K562 (cell line): ENCODE measurements around the gene SLC7A10. TPM values are rescaled to one million over a fixed set of nuclear protein-coding genes. Genes with fewer than 3 reads are reported as not detected.

Experiments used
- ATAC-seq: fragments of 200-7000 bp; cut with Tn5 transposase; 3 replicates; pipeline ENCODE4 v1.9.1; 2020; ENCODE audit warnings: moderate library complexity
- BruUV-seq: library from RNA; stranded (reverse); fragments of 400-500 nt; replicated peaks from 2 replicates; lab custom pipeline; 2021; lab: Mats Ljungman, UMichigan
- CTCF ChIA-PET: fragments of 300-600 bp; formaldehyde crosslinking; extraction: SDS; loops from one replicate; lab custom pipeline; 2021; ENCODE audit warnings: low intra/inter-chr PET ratio; lab: Yijun Ruan, JAX
- POLR2A ChIA-PET: fragments of 300-600, 350-650 bp; sonication (Branson Sonifier 250); formaldehyde crosslinking; extraction: SDS; loops from one replicate; lab custom pipeline; 2021; ENCODE audit warnings: antibody characterized with exemption, inconsistent platforms; lab: Yijun Ruan, JAX
- DNase-seq, 4 experiments: peaks; one replicate each; pipeline versions ENCODE4 v3.0.0 to v3.0.0-alpha.2; 2011 to 2018; ENCODE audit warnings: low spot score in 3 of 4, mixed read lengths in 3 of 4; ENCODE audit errors: extremely low read depth in 1 of 4
- FAIRE-seq: peaks from 2 replicates; lab custom pipeline; 2011; peaks lifted over from hg19 to GRCh38; lab: Jason Lieb, UNC
- H2AFZ ChIP-seq: 2 replicates; pipeline ENCODE4 v1.6.0; 2011; ENCODE audit warnings: low read depth, low read length, control low read depth, inconsistent platforms
- H3K27ac ChIP-seq: fragments of 200-600 bp; 3 replicates; pipeline ENCODE4 v1.8.0; 2011; ENCODE audit warnings: low read depth, mild to moderate bottlenecking, control low read depth, inconsistent platforms, low read length, moderate library complexity, mixed read lengths; ENCODE audit errors: extremely low read depth
- H3K27me3 ChIP-seq, 2 experiments: fragments of 300-600 bp in 1 of 2; 2 replicates in 1 of 2; 3 replicates in 1 of 2; pipeline versions ENCODE4 v1.6.0 to v1.8.0; 2011; ENCODE audit warnings: inconsistent platforms in 2 of 2, low read length in 2 of 2, mild to moderate bottlenecking in 1 of 2, mixed read lengths in 1 of 2, moderate library complexity in 1 of 2; ENCODE audit not compliant: control insufficient read depth in 2 of 2, insufficient read depth in 2 of 2
- H3K36me3 ChIP-seq: fragments of 300-600 bp; 3 replicates; pipeline ENCODE4 v1.8.0; 2011; ENCODE audit warnings: mild to moderate bottlenecking, low read length, inconsistent platforms; ENCODE audit not compliant: control insufficient read depth, insufficient read depth
- H3K4me1 ChIP-seq, 2 experiments: fragments of 200-600 bp in 1 of 2; replicated peaks in 1 of 2; 2 replicates in 1 of 2; 3 replicates in 1 of 2; pipeline versions ENCODE4 v1.5.1 to v1.8.0; 2011; ENCODE audit warnings: inconsistent platforms in 2 of 2, low read length in 2 of 2, mild to moderate bottlenecking in 1 of 2, mixed read lengths in 1 of 2, moderate library complexity in 1 of 2; ENCODE audit not compliant: control insufficient read depth in 2 of 2, insufficient read depth in 2 of 2
- H3K4me2 ChIP-seq: 2 replicates; pipeline ENCODE4 v1.6.1; 2011; ENCODE audit warnings: low read length, control low read depth, inconsistent platforms, mixed read lengths; ENCODE audit not compliant: insufficient read depth
- H3K4me3 ChIP-seq: fragments of 200-600 bp; sonication (generic), shearing (Covaris generic); 2 replicates; pipeline ENCODE4 v1.5.1; 2016; ENCODE audit warnings: control low read depth, inconsistent platforms
- H3K79me2 ChIP-seq: fragments of 200-600 bp; 3 replicates; pipeline ENCODE4 v1.8.0; 2011; ENCODE audit warnings: low read length, inconsistent platforms; ENCODE audit not compliant: control insufficient read depth, insufficient read depth
- H3K9ac ChIP-seq, 2 experiments: 2 replicates each; pipeline versions ENCODE4 v1.6.0 to v1.6.1; 2011; ENCODE audit warnings: low read depth in 2 of 2, low read length in 2 of 2, control low read depth in 1 of 2, inconsistent platforms in 1 of 2, mild to moderate bottlenecking in 1 of 2, mixed read lengths in 1 of 2; ENCODE audit not compliant: insufficient read depth in 1 of 2
- H3K9me1 ChIP-seq: one replicate; pipeline ENCODE4 v1.6.0; 2011; ENCODE audit warnings: inconsistent platforms, mild to moderate bottlenecking, low read length, moderate library complexity; ENCODE audit not compliant: control insufficient read depth, insufficient read depth
- H3K9me3 ChIP-seq: replicated peaks from 2 replicates; pipeline ENCODE4 v1.5.1; 2011; ENCODE audit warnings: low read depth, low read length, inconsistent platforms; ENCODE audit not compliant: control insufficient read depth, insufficient read depth
- H4K20me1 ChIP-seq: replicated peaks from 2 replicates; pipeline ENCODE4 v1.6.1; 2011; ENCODE audit warnings: low read length, inconsistent platforms, mixed read lengths; ENCODE audit not compliant: control insufficient read depth, insufficient read depth
- ARNT ChIP-seq, 2 experiments: fragments of 450-650 bp; IDR thresholded peaks; 2 replicates each; pipeline ENCODE4 v1.6.1; 2016; ENCODE audit warnings: mild to moderate bottlenecking in 1 of 2
- BACH1 ChIP-seq: fragments of 200-800 bp; sonication (Bioruptor generic); IDR thresholded peaks from 2 replicates; pipeline ENCODE4 v1.6.1; 2016; ENCODE audit warnings: missing genetic modification characterization, missing compliant biosample characterization
- CBX1 ChIP-seq: sonication (generic); IDR thresholded peaks from 2 replicates; pipeline ENCODE4 v1.6.1; 2016; ENCODE audit warnings: antibody characterized with exemption, low read depth, mild to moderate bottlenecking
- COPS2 ChIP-seq: fragments of 450-650 bp; conservative IDR thresholded peaks from 2 replicates; pipeline ENCODE4 v1.6.1; 2016; ENCODE audit warnings: mild to moderate bottlenecking, moderate library complexity
- HDGF ChIP-seq: fragments of 450-650 bp; IDR thresholded peaks from 2 replicates; pipeline ENCODE4 v1.6.1; 2016
- ILK ChIP-seq: fragments of 450-650 bp; IDR thresholded peaks from 2 replicates; pipeline ENCODE4 v1.6.1; 2016; ENCODE audit warnings: missing genetic modification characterization, low read depth, mild to moderate bottlenecking, missing compliant biosample characterization, moderate library complexity, borderline replicate concordance
- MEF2A ChIP-seq: IDR thresholded peaks from 2 replicates; pipeline ENCODE4 v1.6.1; 2011; ENCODE audit warnings: low read depth, mild to moderate bottlenecking, low read length, moderate library complexity; ENCODE audit not compliant: control insufficient read depth
- NBN ChIP-seq: fragments of 450-650 bp; IDR thresholded peaks from 2 replicates; pipeline ENCODE4 v1.6.1; 2016; ENCODE audit warnings: low read depth, mild to moderate bottlenecking
- NFIC ChIP-seq: fragments of 450-650 bp; IDR thresholded peaks from 2 replicates; pipeline ENCODE4 v1.6.1; 2017; ENCODE audit warnings: mild to moderate bottlenecking, inconsistent platforms
- PPARD ChIP-seq: fragments of 250-450 bp; sonication (Bioruptor Pico); IDR thresholded peaks from 2 replicates; pipeline ENCODE4 v1.8.0; 2022; ENCODE audit warnings: inconsistent platforms, mild to moderate bottlenecking, moderate library complexity
- RBM15 ChIP-seq: fragments of 200-400 bp; formaldehyde crosslinking; IDR thresholded peaks from 2 replicates; pipeline ENCODE4 v1.6.1; 2018; ENCODE audit warnings: mild to moderate bottlenecking, low read length, moderate library complexity; ENCODE audit not compliant: insufficient read depth
- RBM17 ChIP-seq: fragments of 200-400 bp; formaldehyde crosslinking; IDR thresholded peaks from 2 replicates; pipeline ENCODE4 v1.6.1; 2017; ENCODE audit warnings: low read depth, mild to moderate bottlenecking, low read length, borderline replicate concordance
- ZNF121 ChIP-seq: sonication (generic); formaldehyde crosslinking; conservative IDR thresholded peaks from 2 replicates; pipeline ENCODE4 v1.8.0; 2022; ENCODE audit warnings: missing genetic modification reagents
- ZNF133 ChIP-seq: fragments of 250-450 bp; sonication (Bioruptor Pico); IDR thresholded peaks from 2 replicates; pipeline ENCODE4 v1.4.0; 2020; ENCODE audit warnings: mild to moderate bottlenecking
- WGBS: fragments of 100-300 bp; shearing (Covaris generic); methylation state at CpG from one replicate; pipeline ENCODE4 v1.1.6; 2016; ENCODE audit warnings: low coverage, mixed read lengths; ENCODE audit not compliant: insufficient coverage; ENCODE audit errors: missing lambda C conversion rate; 5-methylcytosine and 5-hydroxymethylcytosine counted together
- in situ Hi-C: fragments of 300-500 bp; cut with MboI; formaldehyde crosslinking; loops from 4 replicates; pipeline ENCODE4 v1.15.0; 2018; ENCODE audit warnings: inconsistent platforms, mixed read lengths
- intact Hi-C: fragments of 100-400 bp; cut with micrococcal nuclease; formaldehyde crosslinking; loops from 2 replicates; pipeline ENCODE4 v1.14.2; 2022
- polyA plus RNA-seq, 8 experiments: library from polyadenylated mRNA; depleted of rRNA in 4 of 8; stranded (reverse) in 5 of 8; unstranded in 3 of 8; fragments of >200 nt; fragmentation: Nextera tagmentation in 2 of 8; fragmentation: Illumina TruSeq in 1 of 8; extraction: Ambion mirVana in 2 of 8; extraction: Trizol in 1 of 8; gene quantifications; 2 replicates each; pipeline versions ENCODE4 v1.2.1 to v1.2.3, GENCODE V29; 2011 to 2014; ENCODE audit warnings: inconsistent platforms in 1 of 8, missing spikeins in 1 of 8
- total RNA-seq, 7 experiments: library from RNA; depleted of rRNA in 6 of 7; stranded (reverse); fragments of >200 nt in 6 of 7; fragmentation: Illumina TruSeq in 2 of 7; extraction: Trizol in 2 of 7; gene quantifications; 2 replicates each; pipeline versions ENCODE4 v1.2.1 to v1.2.3, GENCODE V29; 2011 to 2021; ENCODE audit warnings: low replicate concordance in 1 of 7

SLC7A10 gene
- total and polyA plus RNA-seq, 9 of the 15 experiments (the other 6 are each of a cell fraction or from before 2014, with no cell fraction given) = 0.07 TPM; not detected in 8

GRCh38 chr19:33252418-33252962 is 26.8 kb upstream of the SLC7A10 start:
- Histone ChIP-seq H3K4me2 (no peak overlapping the region), H3K27ac (no peak overlapping the region), H3K9ac (no peak overlapping the region), H3K4me1 (peaks cover 0 to 19% of the 10 kb centered on the region in 2 experiments; a peak in 2 of 5 replicates), H3K4me3 (no peak overlapping the region), H3K27me3 (peaks cover 2 to 36% of the 10 kb centered on the region in 2 experiments; a peak in 2 of 5 replicates), H3K36me3 (no peaks in the 10 kb centered on the region), H2AFZ (no peak overlapping the region), H4K20me1 (no peaks in the 10 kb centered on the region), H3K79me2 (no peaks in the 10 kb centered on the region)
- intact Hi-C loops = no loop called here
- POLR2A ChIA-PET = interaction anchor here (0.7 kb wide), 1 partner anchor 415 kb away, joined by 4 read pairs; no protein-coding TSS in a partner anchor
- in situ Hi-C loops = no loop called here
- no peak for TF ChIP-seq RBM17
- TF ChIP-seq ZNF121 (CRISPR knock-in tag) = peak; percentile 39; the same call in 1 of the 2 replicates
- TF ChIP-seq, all 486 proteins: peak for 1
- DNase-seq = no peak
- BruUV-seq = no TSS peak
- WGBS = 0% methylated on average over 4 of the region's 4 CpGs
- no peak for FAIRE-seq
- ATAC-seq = no peak
- Histone ChIP-seq H3K9me3 (peaks cover 3% of the 10 kb centered on the region; the same call in 1 of the 2 replicates), H3K9me1 (no peaks in the 10 kb centered on the region)
- CTCF ChIA-PET = interaction anchor here (0.9 kb wide), 1 partner anchor 31 kb away, joined by 3 read pairs; no protein-coding TSS in a partner anchor

DNA sequence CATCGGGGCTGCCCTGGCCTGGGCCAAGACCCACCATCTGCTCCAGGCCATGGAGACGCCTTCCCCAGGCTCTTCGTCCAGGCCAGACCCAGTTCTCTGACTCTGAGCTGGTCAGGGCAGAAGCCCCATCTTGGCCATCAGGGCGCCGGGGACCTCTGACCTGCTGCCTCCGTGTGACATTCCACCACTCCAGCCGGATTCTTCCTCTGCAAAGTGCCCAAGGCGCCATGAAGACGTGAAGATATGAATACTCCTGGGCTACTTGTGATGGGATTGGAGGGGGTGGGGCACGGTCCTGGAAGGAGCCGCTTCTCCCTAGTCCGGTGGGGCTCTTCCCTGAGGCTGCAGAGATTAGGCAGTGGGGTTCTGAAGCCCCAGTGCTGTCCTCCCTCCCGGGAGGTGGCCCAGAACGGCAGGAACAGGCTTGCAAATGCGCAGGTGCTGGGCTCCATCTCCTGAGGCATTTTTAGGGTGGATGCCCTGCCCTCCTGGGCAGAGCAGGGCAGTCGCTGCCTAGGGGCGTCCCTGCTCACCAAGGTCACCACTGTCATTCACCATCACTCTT is 26.0 kb upstream of the SLC7A10 start:
- Histone ChIP-seq H3K79me2 (no peaks in the 10 kb centered on the region), H3K4me1 (peaks cover 0 to 19% of the 10 kb centered on the region in 2 experiments; a peak in 2 of 5 replicates), H3K27ac (no peak overlapping the region), H3K9ac (no peak overlapping the region), H2AFZ (no peak overlapping the region), H3K9me3 (peaks cover 3% of the 10 kb centered on the region; the same call in 1 of the 2 replicates), H3K4me2 (no peak overlapping the region), H3K9me1 (no peaks in the 10 kb centered on the region), H3K36me3 (no peaks in the 10 kb centered on the region), H3K4me3 (no peak overlapping the region), H4K20me1 (no peaks in the 10 kb centered on the region), H3K27me3 (peaks cover 2 to 36% of the 10 kb centered on the region in 2 experiments; a peak in 2 of 5 replicates)
- intact Hi-C loops = no loop called here
- DNase-seq (no peak), ATAC-seq (no peak), FAIRE-seq (no peak)
- TF ChIP-seq MEF2A (no peak), ZNF133 (CRISPR knock-in tag) (no peak), RBM15 (no peak), COPS2 (no peak), NBN (no peak), ILK (tag) (no peak), CBX1 (no peak), PPARD (CRISPR knock-in tag) (no peak), ARNT (IDR thresholded peaks at IDR 0.05) (no peak), HDGF (no peak), NFIC (no peak), BACH1 (no peak)
- BruUV-seq = no TSS peak
- ChIA-PET POLR2A (interaction anchor here (0.7 kb wide), 1 partner anchor 416 kb away, joined by 4 read pairs; no protein-coding TSS in a partner anchor), CTCF (no interaction called here)
- WGBS = 2% methylated on average over 17 of the region's 17 CpGs
- in situ Hi-C loops = no loop called here
